ENCODE data around the gene TRIM24. TPM values are rescaled to one million over a fixed set of nuclear protein-coding genes. Genes with fewer than 3 reads are reported as not detected.

The TRIM24 gene
- total and polyA plus RNA-seq, 10 of the 15 experiments (the other 5 are each of a cell fraction or from before 2014, with no cell fraction given) = 4.6 to 23.5 (median 13.6) TPM

- DNase-seq (ENCODE audit: low read depth, low spot score) = no peak
- CTCF ChIA-PET = interaction anchor here (1.0 kb wide), 1 partner anchor 45 kb away, joined by 3 read pairs; no protein-coding TSS in a partner anchor
- 100% methylated on average over 3 of the region's 3 CpGs for WGBS (ENCODE audit: insufficient coverage, insufficient replicate concordance, low lambda C conversion rate, missing lambda C conversion rate)
- intact Hi-C loops (cut with micrococcal nuclease; ENCODE audit: unreplicated experiment) (no loop called here), in situ Hi-C loops (cut with MboI) (no loop called here)
- POLR2A ChIA-PET = no interaction called here
- no peak for ATAC-seq
- H3K4me2 ChIP-seq (ENCODE audit: control insufficient read depth, insufficient read depth) = no peak overlapping the region
- SMC1A ChIA-PET (ENCODE audit: uncharacterized antibody, unreplicated experiment) = interaction anchor here (0.7 kb wide), 1 partner anchor 30 kb away, joined by 4 read pairs; no protein-coding TSS in a partner anchor
- no peak overlapping the region for H2AFZ ChIP-seq (ENCODE audit: control insufficient read depth, low read depth, low read length)
- H4K20me1 ChIP-seq (ENCODE audit: control insufficient read depth, insufficient read depth) = no peaks in the 10 kb centered on the region
- BruUV-seq (replicated peaks) = no TSS peak
- H3K9ac ChIP-seq (ENCODE audit: control insufficient read depth, insufficient read depth, low read length) = no peak overlapping the region
- H3K79me2 ChIP-seq (ENCODE audit: control insufficient read depth, insufficient read depth, low read length) = 0 out of 2 replicates have a peak, but pooled peaks cover 1% of the 10 kb centered on the region
- peaks cover 14% of the 10 kb centered on the region; the same call in 2 of the 3 replicates for H3K9me3 ChIP-seq (replicated peaks; ENCODE audit: control insufficient read depth, insufficient read depth, low read length)
- H3K4me3 ChIP-seq = no peak overlapping the region
- no peak overlapping the region for H3K27ac ChIP-seq (ENCODE audit: control insufficient read depth, insufficient read depth)
- FAIRE-seq = no peak
- H3K36me3 ChIP-seq (ENCODE audit: control insufficient read depth in 2 of 2, insufficient read depth in 2 of 2, low read length in 1 of 2) = peaks cover 4 to 11% of the 10 kb centered on the region in 2 experiments; a peak in 3 of 4 replicates
- H3K4me1 ChIP-seq (ENCODE audit: control insufficient read depth, insufficient read depth, low read length) = no peaks in the 10 kb centered on the region
- H3K27me3 ChIP-seq (replicated peaks in 1 of 2; ENCODE audit: control insufficient read depth in 2 of 2, insufficient read depth in 2 of 2, low read length in 1 of 2) = no peaks in the 10 kb centered on the region
- RAD21 ChIA-PET (ENCODE audit: unreplicated experiment) = no interaction called here
- TF ChIP-seq, protein P1, sequence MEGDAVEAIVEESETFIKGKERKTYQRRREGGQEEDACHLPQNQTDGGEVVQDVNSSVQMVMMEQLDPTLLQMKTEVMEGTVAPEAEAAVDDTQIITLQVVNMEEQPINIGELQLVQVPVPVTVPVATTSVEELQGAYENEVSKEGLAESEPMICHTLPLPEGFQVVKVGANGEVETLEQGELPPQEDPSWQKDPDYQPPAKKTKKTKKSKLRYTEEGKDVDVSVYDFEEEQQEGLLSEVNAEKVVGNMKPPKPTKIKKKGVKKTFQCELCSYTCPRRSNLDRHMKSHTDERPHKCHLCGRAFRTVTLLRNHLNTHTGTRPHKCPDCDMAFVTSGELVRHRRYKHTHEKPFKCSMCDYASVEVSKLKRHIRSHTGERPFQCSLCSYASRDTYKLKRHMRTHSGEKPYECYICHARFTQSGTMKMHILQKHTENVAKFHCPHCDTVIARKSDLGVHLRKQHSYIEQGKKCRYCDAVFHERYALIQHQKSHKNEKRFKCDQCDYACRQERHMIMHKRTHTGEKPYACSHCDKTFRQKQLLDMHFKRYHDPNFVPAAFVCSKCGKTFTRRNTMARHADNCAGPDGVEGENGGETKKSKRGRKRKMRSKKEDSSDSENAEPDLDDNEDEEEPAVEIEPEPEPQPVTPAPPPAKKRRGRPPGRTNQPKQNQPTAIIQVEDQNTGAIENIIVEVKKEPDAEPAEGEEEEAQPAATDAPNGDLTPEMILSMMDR (IDR thresholded peaks at IDR 0.05 in 2 of 3, conservative IDR thresholded peaks at IDR 0.05 in 1 of 3; ENCODE audit: control insufficient read depth in 2 of 3, extremely low read depth in 1 of 3, insufficient read depth in 1 of 3, low read depth in 3 of 3, low read length in 3 of 3) = no peak
- no peak for TF ChIP-seq PBX3 (IDR thresholded peaks at IDR 0.05; ENCODE audit: insufficient replicate concordance, low read depth, low read length)
- no peak for TF ChIP-seq ZBTB11 (CRISPR knock-in tag; IDR thresholded peaks at IDR 0.05)
- TF ChIP-seq SMC3 (IDR thresholded peaks at IDR 0.05; ENCODE audit: borderline replicate concordance, low read length) = no peak
- no peak for TF ChIP-seq LARP7 (IDR thresholded peaks at IDR 0.05)
- TF ChIP-seq ZNF622 (IDR thresholded peaks at IDR 0.05) = no peak
- no peak for TF ChIP-seq EGR1 (IDR thresholded peaks at IDR 0.05; ENCODE audit: borderline replicate concordance in 1 of 2, low read depth in 2 of 2, low read length in 2 of 2)
- no peak for TF ChIP-seq PML (IDR thresholded peaks at IDR 0.05; ENCODE audit: low read length)
- TF ChIP-seq, protein P2, sequence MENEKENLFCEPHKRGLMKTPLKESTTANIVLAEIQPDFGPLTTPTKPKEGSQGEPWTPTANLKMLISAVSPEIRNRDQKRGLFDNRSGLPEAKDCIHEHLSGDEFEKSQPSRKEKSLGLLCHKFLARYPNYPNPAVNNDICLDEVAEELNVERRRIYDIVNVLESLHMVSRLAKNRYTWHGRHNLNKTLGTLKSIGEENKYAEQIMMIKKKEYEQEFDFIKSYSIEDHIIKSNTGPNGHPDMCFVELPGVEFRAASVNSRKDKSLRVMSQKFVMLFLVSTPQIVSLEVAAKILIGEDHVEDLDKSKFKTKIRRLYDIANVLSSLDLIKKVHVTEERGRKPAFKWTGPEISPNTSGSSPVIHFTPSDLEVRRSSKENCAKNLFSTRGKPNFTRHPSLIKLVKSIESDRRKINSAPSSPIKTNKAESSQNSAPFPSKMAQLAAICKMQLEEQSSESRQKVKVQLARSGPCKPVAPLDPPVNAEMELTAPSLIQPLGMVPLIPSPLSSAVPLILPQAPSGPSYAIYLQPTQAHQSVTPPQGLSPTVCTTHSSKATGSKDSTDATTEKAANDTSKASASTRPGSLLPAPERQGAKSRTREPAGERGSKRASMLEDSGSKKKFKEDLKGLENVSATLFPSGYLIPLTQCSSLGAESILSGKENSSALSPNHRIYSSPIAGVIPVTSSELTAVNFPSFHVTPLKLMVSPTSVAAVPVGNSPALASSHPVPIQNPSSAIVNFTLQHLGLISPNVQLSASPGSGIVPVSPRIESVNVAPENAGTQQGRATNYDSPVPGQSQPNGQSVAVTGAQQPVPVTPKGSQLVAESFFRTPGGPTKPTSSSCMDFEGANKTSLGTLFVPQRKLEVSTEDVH (IDR thresholded peaks at IDR 0.05; ENCODE audit: low read depth, partially characterized antibody) = no peak
- TF ChIP-seq KDM1A (IDR thresholded peaks at IDR 0.05; ENCODE audit: borderline replicate concordance) = no peak
- TF ChIP-seq TCF12 (IDR thresholded peaks at IDR 0.05; ENCODE audit: low read depth, low read length) = no peak
Measured at GRCh38 chr7:138512092-138512858, 52.2 kb downstream of the TRIM24 start.

Data from GM12878 (cell line).